Measurements from ENCODE around the gene PRR36.

DNA sequence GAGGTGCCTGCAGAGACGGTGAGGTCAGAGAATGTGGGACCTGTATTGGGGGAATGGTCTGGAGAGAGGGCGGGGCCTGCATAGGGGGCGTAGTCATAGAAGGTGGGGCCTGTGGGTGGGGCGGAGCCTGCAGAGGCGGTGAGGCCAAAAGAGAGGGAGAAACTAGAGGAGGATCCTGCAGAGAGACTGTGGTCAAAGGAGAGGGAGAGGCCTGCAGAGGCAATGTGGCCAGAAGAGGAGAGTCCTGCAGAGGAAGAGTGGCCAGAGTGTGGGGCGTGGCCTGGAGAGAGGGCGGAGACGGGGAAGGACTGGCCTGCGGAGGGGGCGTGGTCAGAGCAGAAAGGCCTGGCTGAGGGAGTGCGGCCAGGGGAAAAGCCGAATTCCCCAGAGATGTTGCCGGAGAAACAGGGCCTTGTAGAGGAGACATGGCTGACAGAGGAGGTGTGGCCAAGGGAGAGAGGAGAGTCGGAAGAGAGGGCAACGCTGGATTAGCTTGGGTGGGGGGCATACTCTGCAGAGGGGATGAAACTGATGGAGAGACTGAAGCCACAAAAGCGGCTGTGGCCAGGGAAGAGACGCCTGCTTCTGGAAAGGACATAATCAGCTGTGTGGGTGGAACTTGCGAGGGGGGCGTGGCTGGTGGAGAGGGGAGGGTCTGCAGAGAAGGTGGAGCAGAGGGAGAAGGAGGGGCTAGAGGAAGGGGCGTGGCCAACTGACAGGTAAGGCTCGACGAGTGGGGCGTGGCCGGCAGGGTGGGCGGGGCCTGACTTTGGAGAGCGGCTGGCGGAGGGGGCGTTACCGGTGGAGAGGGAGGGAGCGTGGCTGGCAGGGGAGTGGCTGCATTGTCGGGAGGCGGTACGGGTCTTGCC lies 2.5 kb downstream of the PRR36 start:
- no peak for TF ChIP-seq POLR2A (IDR thresholded peaks at IDR 0.05; ENCODE audit: low read length)
- no peak for TF ChIP-seq GATA1 (IDR thresholded peaks at IDR 0.05; ENCODE audit: low read depth, low read length)

All from erythroblast (primary cell).